ENCODE data around the gene MRPL3.

Gene MRPL3

GRCh38 chr3:131454501-131454900 is 48.3 kb downstream of the MRPL3 start:
- TF ChIP-seq CTCF (IDR thresholded peaks at IDR 0.05; ENCODE audit: low read depth, low read length, missing control alignments): no peak
- no peak for DNase-seq (ENCODE audit: low read depth)
- H3K4me3 ChIP-seq (ENCODE audit: low read depth, low read length): no peak overlapping the region

- no peak overlapping the region for H3K4me3 ChIP-seq (ENCODE audit: low read depth, low read length)
- no peak for TF ChIP-seq CTCF (IDR thresholded peaks at IDR 0.05; ENCODE audit: low read depth, low read length, missing control alignments)
- DNase-seq (ENCODE audit: low read depth): no peak
Measured at GRCh38 chr3:131453533-131453932, 49.2 kb downstream of the MRPL3 start.

- DNase-seq (ENCODE audit: low read depth): no peak
- TF ChIP-seq CTCF (IDR thresholded peaks at IDR 0.05; ENCODE audit: low read depth, low read length, missing control alignments): no peak
- no peak overlapping the region for H3K4me3 ChIP-seq (ENCODE audit: low read depth, low read length)
Measured at GRCh38 chr3:131447349-131447748, 55.4 kb downstream of the MRPL3 start.

GRCh38 chr3:131444180-131444579 is 58.6 kb downstream of the MRPL3 start:
- no peak for DNase-seq (ENCODE audit: low read depth)
- no peak overlapping the region for H3K4me3 ChIP-seq (ENCODE audit: low read depth, low read length)
- TF ChIP-seq CTCF (IDR thresholded peaks at IDR 0.05; ENCODE audit: low read depth, low read length, missing control alignments): no peak

- H3K4me3 ChIP-seq (ENCODE audit: low read depth, low read length): no peak overlapping the region
- DNase-seq (ENCODE audit: low read depth): no peak
- TF ChIP-seq CTCF (IDR thresholded peaks at IDR 0.05; ENCODE audit: low read depth, low read length, missing control alignments): no peak
Measured at GRCh38 chr3:131439084-131439483, 63.7 kb downstream of the MRPL3 start.

GRCh38 chr3:131435000-131435399 is 67.8 kb downstream of the MRPL3 start:
- no peak overlapping the region for H3K4me3 ChIP-seq (ENCODE audit: low read depth, low read length)
- DNase-seq (ENCODE audit: low read depth): no peak
- TF ChIP-seq CTCF (IDR thresholded peaks at IDR 0.05; ENCODE audit: low read depth, low read length, missing control alignments): no peak

GRCh38 chr3:131432441-131432840 is 70.3 kb downstream of the MRPL3 start:
- H3K4me3 ChIP-seq (ENCODE audit: low read depth, low read length): no peak overlapping the region
- TF ChIP-seq CTCF (IDR thresholded peaks at IDR 0.05; ENCODE audit: low read depth, low read length, missing control alignments): no peak
- DNase-seq (ENCODE audit: low read depth): no peak
